ENCODE measurements around the gene FADS6. TPM values are rescaled to one million over a fixed set of nuclear protein-coding genes. Genes with fewer than 3 reads are reported as not detected.

Gene FADS6
- total RNA-seq, 1 donor from 2014 or later: 0.82 TPM

- H3K36me3 Mint-ChIP-seq: no peaks in the 10 kb centered on the region
- H3K4me1 Mint-ChIP-seq (ENCODE audit: unreplicated experiment): peaks cover 11% of the 10 kb centered on the region
Measured at GRCh38 chr17:74832421-74832820, 61.0 kb downstream of the FADS6 start.

GRCh38 chr17:74831444-74832146 lies 61.8 kb downstream of the FADS6 start:
- no peak for TF ChIP-seq CTCF (conservative IDR thresholded peaks at IDR 0.05)
- H3K27ac Mint-ChIP-seq: no peak overlapping the region
- DNase-seq (ENCODE audit: extremely low spot score, unreplicated experiment): no peak
- peaks cover 3% of the 10 kb centered on the region for H3K27me3 Mint-ChIP-seq
- peaks cover 11% of the 10 kb centered on the region for H3K4me1 Mint-ChIP-seq (ENCODE audit: unreplicated experiment)
- no peaks in the 10 kb centered on the region for H3K9me3 Mint-ChIP-seq
- H3K36me3 Mint-ChIP-seq: no peaks in the 10 kb centered on the region
- H3K4me3 Mint-ChIP-seq: no peak overlapping the region

More at GRCh38 chr17:74832421-74832820, 61.0 kb downstream of the FADS6 start:
- no peak for TF ChIP-seq CTCF (conservative IDR thresholded peaks at IDR 0.05)
- no peak overlapping the region for H3K27ac Mint-ChIP-seq
- H3K27me3 Mint-ChIP-seq: peaks cover 3% of the 10 kb centered on the region
- H3K4me3 Mint-ChIP-seq: no peak overlapping the region
- DNase-seq (ENCODE audit: extremely low spot score, unreplicated experiment): no peak
- no peaks in the 10 kb centered on the region for H3K9me3 Mint-ChIP-seq

GRCh38 chr17:74830861-74831260 lies 62.6 kb downstream of the FADS6 start:
- Mint-ChIP-seq H3K36me3 (no peaks in the 10 kb centered on the region), H3K27me3 (peaks cover 3% of the 10 kb centered on the region), H3K4me1 (ENCODE audit: unreplicated experiment) (peaks cover 13% of the 10 kb centered on the region), H3K4me3 (no peak overlapping the region), H3K27ac (no peak overlapping the region), H3K9me3 (no peaks in the 10 kb centered on the region)
- DNase-seq (ENCODE audit: extremely low spot score, unreplicated experiment): no peak
- TF ChIP-seq CTCF (conservative IDR thresholded peaks at IDR 0.05): no peak

- TF ChIP-seq CTCF (conservative IDR thresholded peaks at IDR 0.05): no peak
- Mint-ChIP-seq H3K27ac (no peak overlapping the region), H3K4me3 (no peak overlapping the region), H3K36me3 (no peaks in the 10 kb centered on the region), H3K9me3 (no peaks in the 10 kb centered on the region), H3K4me1 (ENCODE audit: unreplicated experiment) (peaks cover 21% of the 10 kb centered on the region), H3K27me3 (no peaks in the 10 kb centered on the region)
- DNase-seq (ENCODE audit: extremely low spot score, unreplicated experiment): no peak
Measured at GRCh38 chr17:74827800-74828199, 65.6 kb downstream of the FADS6 start.

Other genes with a start within 250 kb of the FADS6 start
- 0.19 TPM in 1 of 2 replicates, not detected in the other for gene CD300LF, start 180.7 kb downstream of the FADS6 start, total RNA-seq (ENCODE audit: low replicate concordance)
- 3.4 and 4.2 TPM in 2 replicates for gene RAB37, start 156.4 kb downstream of the FADS6 start, total RNA-seq (ENCODE audit: low replicate concordance)
- 86.9 and 157 TPM in 2 replicates for gene NHERF1, start 145.0 kb downstream of the FADS6 start, total RNA-seq (ENCODE audit: low replicate concordance)
- gene NAT9, start 117.3 kb downstream of the FADS6 start, total RNA-seq (ENCODE audit: low replicate concordance): 54.7 and 67.2 TPM in 2 replicates
- 0.36 and 0.72 TPM in 2 replicates for gene GRIN2C, start 33.7 kb downstream of the FADS6 start, total RNA-seq (ENCODE audit: low replicate concordance)
- 28.1 and 44.4 TPM in 2 replicates for gene FDXR, start 20.6 kb downstream of the FADS6 start, total RNA-seq (ENCODE audit: low replicate concordance)
- gene USH1G, start 29.6 kb upstream of the FADS6 start, total RNA-seq (ENCODE audit: low replicate concordance): 0.56 and 1.4 TPM in 2 replicates
- 0.12 TPM in 1 of 2 replicates, not detected in the other for gene OTOP2, start 30.6 kb upstream of the FADS6 start, total RNA-seq (ENCODE audit: low replicate concordance)
- gene OTOP3, start 42.3 kb upstream of the FADS6 start, total RNA-seq (ENCODE audit: low replicate concordance): 0.80 and 1.3 TPM in 2 replicates
- 36.6 and 106 TPM in 2 replicates for gene HID1, start 79.1 kb upstream of the FADS6 start, total RNA-seq (ENCODE audit: low replicate concordance)
- 34.9 and 96.2 TPM in 2 replicates for gene CDR2L, start 94.0 kb upstream of the FADS6 start, total RNA-seq (ENCODE audit: low replicate concordance)
- gene MRPL58, start 119.0 kb upstream of the FADS6 start, total RNA-seq (ENCODE audit: low replicate concordance): 27.9 and 28.5 TPM in 2 replicates
- gene ATP5PD, start 153.3 kb upstream of the FADS6 start, total RNA-seq (ENCODE audit: low replicate concordance): 239 and 287 TPM in 2 replicates
- 22.3 and 26.1 TPM in 2 replicates for gene KCTD2, start 153.6 kb upstream of the FADS6 start, total RNA-seq (ENCODE audit: low replicate concordance)
- gene SLC16A5, start 194.3 kb upstream of the FADS6 start, total RNA-seq (ENCODE audit: low replicate concordance): 16.4 and 42.0 TPM in 2 replicates
- gene ARMC7, start 216.3 kb upstream of the FADS6 start, total RNA-seq (ENCODE audit: low replicate concordance): 14.0 and 19.7 TPM in 2 replicates
- gene NT5C, start 238.1 kb upstream of the FADS6 start, total RNA-seq (ENCODE audit: low replicate concordance): 33.6 and 40.7 TPM in 2 replicates